ENCODE data around the gene PLPP1.

Gene PLPP1

DNA sequence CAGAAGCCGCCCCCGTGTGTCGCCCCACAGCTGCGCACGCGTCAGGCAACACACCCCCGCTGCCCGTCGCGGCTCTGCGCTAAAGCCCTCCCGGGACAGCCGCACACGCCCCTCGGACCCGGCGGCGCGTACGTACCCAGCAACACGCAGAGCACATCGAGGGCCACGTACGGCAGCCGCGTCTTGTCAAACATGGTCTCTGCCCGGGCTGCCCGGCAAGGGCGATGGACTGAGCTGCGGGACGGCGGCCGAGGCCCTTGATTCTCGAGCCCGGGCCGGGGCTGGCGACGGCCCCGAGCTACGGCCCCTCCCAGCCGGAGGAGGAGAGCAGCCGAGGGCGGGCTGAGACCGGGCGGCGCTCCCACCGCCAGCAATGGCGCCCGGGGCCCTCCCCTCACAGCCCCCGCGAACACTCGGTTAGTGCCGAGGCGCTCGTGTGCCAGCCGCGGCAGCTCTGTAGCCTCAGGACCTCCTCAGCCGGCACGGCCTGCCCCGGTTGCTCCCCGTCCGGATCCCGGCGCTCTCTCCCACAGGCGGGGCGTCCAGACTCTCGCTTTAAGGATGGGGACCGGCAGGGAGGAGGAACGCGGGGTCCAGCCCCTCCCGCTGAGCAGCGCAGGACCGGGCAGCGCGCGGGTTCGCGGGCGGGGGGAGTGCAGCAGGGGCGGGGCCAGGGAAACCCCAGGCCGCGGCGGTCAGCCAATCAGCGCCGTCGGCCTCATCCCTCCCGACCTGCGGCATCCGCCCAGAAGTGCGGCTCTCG lies at the start of gene PLPP1:
PLPP1 (minus strand) TSS at position 529 of the 763 bp plus-strand sequence; CDS start at position 194, 335 bp downstream.
- DNase-seq (ENCODE audit: insufficient read length, low spot score) (peak; percentile 92), FAIRE-seq (peak; percentile 90)

DNA sequence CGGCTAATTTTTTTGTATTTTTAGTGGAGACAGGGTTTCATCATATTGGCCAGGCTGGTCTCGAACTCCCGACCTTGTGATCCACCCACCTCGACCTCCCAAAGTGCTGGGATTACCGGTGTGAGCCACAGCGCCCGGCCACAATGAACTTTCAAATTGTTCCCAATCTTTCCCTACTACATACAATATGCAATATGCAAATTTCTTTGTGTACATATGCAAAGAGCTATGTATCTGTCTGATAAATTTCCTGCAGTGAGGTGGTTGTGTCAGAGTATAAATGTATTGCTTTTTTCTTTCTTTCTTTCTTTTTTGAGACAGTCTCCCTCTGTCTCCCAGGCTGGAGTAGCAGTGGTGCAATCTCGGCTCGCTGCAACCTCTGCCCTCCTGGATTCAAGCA lies 48.8 kb upstream of the PLPP1 start:
- FAIRE-seq (no peak), DNase-seq (ENCODE audit: insufficient read length, low spot score) (no peak)

DNA sequence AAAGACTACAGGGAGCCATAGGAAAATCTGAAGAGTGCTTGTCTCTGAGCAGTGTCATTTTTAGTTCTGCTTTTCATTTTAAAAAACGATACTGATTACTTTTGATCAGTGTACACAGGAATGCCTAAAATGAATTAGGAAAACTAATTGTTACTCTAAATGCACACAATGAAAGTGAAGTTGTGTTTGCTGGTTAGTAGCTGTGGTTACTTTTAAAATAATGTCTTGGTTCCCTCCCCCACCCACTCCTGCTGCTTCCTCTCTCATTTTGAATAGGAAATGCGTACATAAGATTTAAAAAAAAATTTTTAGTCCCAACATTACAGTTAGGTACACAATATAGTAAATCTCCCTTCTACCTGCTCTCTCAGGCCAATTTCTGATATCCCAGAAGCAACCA lies 47.5 kb upstream of the PLPP1 start:
- DNase-seq (ENCODE audit: insufficient read length, low spot score), result no peak
- FAIRE-seq, result no peak

DNA sequence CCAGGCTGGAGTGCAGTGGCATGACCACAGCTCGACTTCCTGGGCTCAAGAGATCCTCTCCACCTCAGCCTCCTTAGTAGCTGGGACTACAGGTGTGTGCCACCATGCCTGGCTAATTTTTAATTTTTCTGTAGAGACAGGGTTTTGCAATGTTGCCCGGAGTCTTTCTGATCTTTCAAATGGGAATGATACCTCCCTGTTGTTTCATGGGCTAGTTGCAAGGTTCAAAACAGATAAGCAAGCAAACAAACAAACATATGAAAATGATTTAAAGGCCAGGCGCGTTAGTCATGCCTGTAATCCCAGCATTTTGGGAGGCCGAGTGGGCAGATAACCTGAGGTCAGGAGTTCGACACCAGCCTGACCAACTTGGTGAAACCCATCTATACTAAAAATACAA lies 45.3 kb upstream of the PLPP1 start:
- FAIRE-seq (no peak), DNase-seq (ENCODE audit: insufficient read length, low spot score) (no peak)

DNA sequence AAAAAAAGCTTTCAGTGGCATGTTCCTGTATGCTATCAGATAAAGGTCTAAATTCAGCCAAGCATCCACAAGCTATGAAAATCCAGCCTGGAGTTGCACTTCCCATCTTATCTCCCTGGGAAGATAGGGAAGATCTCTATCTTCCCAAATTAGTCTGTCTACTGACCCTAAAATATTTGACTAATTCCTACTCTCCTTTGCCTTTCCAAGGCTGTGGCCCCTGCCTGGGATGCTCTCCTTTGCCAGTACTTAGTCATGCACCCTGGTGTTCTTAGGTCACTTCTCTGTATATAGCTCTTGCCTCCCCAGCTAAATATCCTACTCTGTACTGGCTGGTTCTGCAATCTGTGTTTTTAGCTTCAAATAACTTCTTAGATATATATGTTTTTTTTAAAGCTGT lies 44.0 kb upstream of the PLPP1 start:
- no peak for FAIRE-seq

DNA sequence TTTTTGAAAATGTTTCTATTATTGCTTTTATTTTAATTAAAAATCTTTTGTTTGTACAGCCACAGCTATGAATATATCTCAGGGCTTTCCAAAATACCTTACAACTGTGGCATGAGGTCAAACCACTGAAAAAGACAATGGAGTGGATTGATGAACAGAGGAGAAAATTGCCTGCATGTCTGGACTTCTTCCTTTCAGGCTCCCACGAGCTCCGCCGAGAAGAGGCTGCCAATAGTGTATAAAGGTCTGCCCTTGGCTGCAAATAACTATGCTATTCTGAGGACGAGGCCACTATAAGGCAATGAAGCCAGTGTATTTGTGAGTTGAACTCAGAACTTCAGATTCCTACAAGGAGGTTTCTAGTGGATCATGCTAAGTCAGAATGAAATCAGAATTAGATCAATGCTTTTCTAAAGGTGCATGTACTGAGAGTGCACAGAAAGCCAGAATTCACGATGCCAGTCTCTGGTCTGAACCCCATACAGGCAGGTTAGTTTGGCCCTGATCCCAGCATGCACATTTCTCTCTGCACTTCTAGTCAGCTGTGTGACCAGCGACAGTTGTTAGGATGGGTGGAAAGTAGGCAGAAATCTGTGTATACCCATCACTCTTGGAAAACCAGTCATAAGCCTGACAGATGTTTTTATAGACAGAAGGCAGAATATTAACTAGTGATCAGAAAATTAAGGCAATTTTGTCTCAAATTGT lies 42.7 kb upstream of the PLPP1 start:
- DNase-seq (ENCODE audit: insufficient read length, low spot score), result no peak
- FAIRE-seq, result no peak

More for the DNA sequence above, 44.0 kb upstream of the PLPP1 start:
- no peak for DNase-seq (ENCODE audit: insufficient read length, low spot score)

DNA sequence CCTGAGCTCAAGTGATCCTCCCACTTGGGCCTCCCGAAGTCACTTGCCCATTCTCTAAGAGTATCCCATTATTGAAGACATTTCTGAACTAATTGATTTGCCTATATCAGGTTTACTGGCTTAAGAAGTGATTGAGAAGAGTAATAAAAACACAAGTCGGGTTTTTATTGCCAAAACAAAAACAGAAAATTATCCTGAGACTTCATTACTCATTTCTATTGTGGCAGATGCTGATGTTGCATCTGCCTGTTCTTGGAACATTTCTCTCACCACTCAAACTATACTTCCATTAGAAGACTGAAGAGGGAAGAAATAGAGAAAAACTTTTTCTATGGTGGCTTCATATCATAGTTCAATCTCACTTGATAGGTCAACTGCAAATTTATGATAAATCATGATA lies 41.9 kb upstream of the PLPP1 start:
- DNase-seq (ENCODE audit: insufficient read length, low spot score) (no peak), FAIRE-seq (no peak)

DNA sequence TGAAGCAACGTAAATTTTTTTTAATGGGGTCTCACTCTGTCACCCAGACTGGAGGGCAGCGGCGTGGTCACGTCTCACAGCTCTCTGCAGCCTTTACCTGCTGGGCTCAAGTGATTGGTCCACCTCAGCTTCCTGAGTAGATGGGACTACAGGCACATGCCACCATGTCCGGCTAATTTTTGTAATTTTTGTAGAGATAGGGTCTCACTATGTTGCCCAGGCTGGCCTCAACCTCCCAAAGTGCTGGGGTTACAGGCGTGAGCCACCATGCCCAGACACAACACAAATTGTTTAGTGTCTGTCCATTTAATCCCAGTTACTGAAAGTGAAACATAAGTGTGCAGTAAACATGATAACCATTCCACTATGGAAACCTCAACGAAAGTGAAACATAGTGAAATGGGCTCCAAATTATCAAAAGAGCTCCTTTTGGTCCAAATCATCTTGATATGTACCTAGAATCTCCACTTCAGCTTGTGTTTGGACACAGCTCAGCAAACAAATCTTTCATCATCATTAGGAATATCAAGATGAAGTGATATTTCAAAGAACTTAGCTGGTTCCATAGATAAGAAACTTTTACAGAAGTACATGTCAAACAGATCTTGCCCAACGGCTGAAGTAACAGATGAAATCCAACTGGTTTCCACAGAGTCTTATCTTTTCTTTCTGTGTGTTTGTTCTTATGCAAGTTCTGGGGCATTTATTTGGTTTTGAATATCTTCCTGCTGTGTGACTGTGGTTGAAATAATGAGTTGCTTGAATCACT lies 41.2 kb upstream of the PLPP1 start:
- no peak for FAIRE-seq
- DNase-seq (ENCODE audit: insufficient read length, low spot score), result no peak

DNA sequence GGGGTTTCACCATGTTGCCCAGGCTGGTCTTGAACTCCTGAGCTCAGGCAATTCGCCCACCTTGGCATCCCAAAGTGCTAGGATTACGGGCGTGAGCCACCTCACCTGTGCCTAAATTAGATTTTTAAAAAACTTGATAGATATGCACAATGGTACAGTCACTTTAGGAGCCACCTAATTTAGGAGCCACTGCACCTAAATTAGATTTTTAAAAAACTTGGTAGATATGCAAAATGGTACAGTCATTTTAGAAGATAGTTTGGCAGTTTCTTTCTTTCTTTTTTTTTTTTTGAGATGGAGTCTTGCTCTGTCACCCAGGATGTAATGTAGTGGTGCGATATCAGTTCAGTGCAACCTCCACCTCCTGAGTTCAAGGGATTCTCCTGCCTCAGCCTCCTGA lies 37.8 kb upstream of the PLPP1 start:
- DNase-seq (ENCODE audit: insufficient read length, low spot score) (no peak), FAIRE-seq (no peak)

DNA sequence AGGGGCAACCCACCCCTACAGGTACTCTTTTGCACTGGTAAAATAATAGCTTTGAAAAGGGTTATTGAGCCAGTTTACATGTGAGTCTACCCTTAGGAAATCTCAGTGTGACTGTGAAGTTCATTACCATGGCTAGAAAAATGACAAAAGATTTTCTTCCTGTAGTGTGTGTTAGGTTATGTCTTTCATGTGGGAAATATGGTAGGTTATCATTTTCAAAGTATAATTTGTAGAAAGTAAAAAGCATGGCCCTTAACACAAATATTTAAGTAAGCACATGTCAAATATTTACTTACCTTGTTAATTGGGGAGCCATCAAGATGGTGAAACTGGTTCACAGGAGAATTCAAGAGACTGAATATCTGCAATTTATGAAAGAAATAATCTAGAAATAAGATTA lies 37.3 kb upstream of the PLPP1 start:
- FAIRE-seq, result no peak
- no peak for DNase-seq (ENCODE audit: insufficient read length, low spot score)

DNA sequence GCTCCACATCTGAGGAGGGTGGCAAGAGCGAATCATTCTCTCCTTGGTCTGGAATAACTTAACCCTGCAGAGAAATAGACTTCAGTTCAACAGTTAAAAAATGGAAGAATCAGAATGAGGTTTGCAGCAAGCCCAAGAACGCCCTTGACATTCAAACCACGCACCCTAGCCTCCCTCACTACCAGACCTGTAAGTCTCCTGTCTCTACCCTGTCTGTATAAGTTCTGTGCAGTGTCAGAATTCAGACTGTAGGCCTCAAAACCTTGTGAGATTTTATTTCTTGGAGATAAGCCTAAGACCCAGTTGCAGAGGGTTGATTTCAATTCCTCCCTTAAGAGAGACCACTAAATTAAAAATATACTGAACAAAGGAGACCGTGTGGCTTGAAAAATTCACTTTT lies 35.8 kb upstream of the PLPP1 start:
- FAIRE-seq, result no peak
- DNase-seq (ENCODE audit: insufficient read length, low spot score), result no peak

DNA sequence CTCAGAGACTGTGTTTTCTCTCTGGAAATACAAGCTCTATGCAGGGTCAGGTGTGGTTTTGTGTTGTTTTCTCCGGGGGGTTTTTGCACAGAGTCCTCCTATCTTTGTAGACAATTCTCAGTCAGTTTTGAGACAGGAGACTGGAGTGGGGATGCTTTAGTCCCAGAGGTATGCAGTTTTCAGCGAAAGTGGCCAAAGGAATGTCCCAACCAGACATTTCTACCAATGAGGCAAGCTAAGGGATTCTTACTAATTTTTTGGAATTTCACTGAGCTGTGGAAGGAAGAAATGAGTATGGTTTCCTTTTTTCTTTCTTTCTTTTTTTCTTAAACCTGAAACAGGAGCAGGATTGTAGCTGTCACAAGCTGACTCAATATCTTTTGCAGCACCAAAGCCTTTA lies 35.3 kb upstream of the PLPP1 start:
- no peak for DNase-seq (ENCODE audit: insufficient read length, low spot score)
- FAIRE-seq, result no peak

DNA sequence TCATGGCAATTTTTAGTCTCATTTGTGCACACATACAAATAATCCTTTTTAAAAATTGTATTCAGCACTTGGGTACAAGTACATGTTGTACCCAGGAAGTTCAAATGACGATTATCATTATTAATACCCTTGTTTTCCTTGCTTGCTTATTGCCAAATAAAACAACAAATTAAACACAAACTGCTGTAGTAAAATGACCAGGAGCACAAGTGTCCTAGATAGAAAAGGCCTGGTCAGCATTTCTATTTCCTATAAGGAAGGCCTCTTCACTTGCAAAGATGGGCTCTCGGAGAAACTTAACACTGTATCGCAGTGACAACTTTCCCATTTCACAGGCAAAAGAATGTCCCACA lies 34.7 kb upstream of the PLPP1 start:
- no peak for FAIRE-seq
- DNase-seq (ENCODE audit: insufficient read length, low spot score), result no peak

DNA sequence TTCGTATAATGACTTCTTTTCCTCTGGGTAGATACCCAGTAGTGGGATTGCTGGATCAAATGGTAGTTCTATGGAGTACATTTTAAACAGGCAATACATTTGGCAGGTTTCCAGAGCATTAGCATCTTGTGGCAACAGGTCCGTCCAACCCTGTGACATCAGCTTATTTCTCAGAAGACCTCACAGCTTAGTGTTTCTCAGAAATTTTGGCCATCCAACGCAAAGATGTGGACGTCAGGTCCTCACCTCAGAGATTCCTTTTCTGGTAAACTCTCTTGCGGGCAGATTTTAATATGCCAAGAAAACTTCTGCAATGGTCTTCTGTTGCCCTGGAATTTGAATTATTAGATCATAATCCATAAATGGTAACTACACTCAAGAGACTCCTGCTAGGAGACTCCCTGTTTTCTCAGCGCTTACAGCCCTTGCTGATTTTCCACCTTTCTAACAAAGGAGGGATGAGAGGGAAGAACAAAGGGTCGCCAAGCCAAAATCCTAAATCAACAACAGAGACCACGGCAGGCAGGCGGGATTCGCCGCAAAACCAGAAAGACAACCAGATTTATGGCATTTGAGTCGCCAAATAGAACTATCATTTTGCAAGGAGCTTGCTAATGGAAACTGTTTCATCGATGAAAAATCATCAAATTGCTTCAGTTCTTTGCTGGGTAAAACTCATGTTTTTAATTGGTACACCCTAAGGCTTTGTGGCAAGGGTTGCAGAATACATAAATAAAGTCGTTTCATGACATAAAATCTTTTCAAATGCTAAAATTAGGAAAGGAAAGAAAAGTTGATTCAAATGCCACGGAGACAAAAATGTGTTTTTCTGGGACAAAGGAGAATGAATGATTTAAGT lies 34.1 kb upstream of the PLPP1 start:
- DNase-seq (ENCODE audit: insufficient read length, low spot score) (no peak), FAIRE-seq (no peak)

DNA sequence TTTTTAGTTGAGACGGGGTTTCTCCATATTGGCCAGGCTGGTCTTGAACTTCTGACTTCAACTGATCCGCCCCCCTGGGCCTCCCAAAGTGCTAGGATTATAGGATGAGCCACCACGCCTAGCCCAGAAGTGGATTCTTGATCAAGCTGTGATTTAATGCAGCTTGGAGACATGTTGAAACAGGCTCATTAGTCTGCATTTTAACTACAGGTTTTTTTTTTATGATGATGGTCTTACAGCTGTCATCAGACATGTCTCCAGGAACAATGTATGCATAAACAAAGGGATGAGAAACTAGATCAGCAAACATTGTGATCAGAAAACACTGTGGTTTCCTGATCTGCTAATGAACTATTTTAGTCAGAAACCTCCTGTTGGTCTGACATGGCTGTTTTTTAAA lies 30.0 kb upstream of the PLPP1 start:
- DNase-seq (ENCODE audit: insufficient read length, low spot score) (no peak), FAIRE-seq (no peak)

DNA sequence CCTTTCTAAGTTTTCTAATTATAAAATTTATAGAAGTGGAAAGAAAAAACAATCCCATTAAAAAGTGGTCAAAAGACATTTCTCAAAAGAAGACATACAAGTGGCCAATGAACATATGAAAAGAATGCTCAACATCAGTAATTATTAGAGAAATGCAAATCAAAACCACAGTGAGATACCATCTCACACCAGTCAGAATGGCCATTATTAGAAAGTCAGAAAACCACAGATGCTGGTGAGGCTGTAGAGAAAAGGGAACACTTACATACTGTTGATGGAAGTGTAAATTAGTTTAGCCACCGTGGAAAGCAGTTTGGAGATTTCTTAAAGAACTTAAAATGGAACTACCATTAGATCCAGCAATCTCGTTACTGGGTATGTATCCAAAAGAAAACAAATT lies 23.7 kb upstream of the PLPP1 start:
- FAIRE-seq, result no peak
- DNase-seq (ENCODE audit: insufficient read length, low spot score), result no peak

DNA sequence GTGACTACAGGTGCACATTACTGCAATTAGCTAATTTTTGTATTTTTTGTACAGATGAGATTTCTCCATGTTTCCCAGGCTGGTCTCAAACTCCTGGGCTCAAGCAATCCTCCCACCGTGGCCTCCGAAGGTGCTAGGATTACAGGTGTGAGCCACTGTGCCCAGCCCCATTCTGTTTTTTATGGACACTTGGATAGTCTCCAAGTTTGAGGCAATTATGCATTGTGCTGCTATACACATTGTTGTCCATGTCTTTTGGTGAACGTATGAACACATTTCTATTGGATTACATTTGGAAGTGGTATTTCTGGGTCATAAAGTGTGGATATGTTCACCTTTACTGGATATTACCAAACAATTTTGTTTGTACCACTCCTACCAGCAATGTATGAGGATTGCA lies 22.4 kb upstream of the PLPP1 start:
- no peak for DNase-seq (ENCODE audit: insufficient read length, low spot score)

DNA sequence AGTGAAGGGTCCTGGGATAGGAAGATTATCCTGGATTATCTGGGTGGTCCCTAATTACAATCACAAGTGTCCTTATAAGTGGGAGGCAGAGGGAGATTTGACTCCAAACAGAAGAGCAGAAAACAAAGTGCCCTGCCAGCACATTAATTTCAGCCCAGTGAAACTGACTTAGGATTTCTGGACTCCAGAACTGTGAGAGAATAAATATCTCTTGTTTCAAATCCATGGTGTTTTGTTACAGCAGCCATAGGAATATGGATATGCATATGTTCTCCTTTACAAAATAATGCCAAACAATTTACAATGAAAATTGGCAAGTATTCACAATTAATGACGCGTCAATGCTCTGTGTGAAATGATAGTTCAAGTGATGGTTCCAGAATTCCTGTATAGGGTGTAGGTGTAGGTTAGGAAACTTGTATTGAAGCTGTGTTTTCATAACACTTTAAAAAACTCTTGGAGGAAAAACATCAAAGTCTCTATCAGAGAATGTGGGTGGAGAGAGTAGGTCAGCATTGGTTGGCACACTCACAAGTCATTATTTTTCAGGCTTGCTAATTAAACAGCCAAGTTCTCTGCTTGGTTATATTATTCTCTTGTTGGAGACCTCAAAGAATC lies 19.9 kb upstream of the PLPP1 start:
- FAIRE-seq (no peak), DNase-seq (ENCODE audit: insufficient read length, low spot score) (no peak)

More for the DNA sequence above, 22.4 kb upstream of the PLPP1 start:
- no peak for FAIRE-seq

DNA sequence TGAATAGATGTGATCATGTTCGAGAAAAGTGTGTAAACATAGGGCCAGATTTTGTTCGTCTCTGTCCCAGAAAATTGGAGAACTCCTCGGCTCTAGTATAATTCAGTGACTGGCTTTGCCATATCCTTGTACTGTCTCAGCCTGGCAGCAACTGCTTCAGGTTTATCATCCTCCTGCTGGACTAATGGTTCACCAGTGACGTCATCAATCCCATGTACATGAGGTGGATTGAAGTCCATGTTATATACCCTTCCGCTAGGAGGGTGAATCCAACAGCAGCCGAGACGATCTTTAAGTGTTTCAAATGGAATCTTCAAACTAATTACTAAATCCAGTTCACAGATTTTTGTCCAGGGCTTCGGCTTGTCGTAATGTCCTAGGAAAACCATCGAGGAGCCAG lies 17.1 kb upstream of the PLPP1 start:
- no peak for FAIRE-seq
- no peak for DNase-seq (ENCODE audit: insufficient read length, low spot score)

DNA sequence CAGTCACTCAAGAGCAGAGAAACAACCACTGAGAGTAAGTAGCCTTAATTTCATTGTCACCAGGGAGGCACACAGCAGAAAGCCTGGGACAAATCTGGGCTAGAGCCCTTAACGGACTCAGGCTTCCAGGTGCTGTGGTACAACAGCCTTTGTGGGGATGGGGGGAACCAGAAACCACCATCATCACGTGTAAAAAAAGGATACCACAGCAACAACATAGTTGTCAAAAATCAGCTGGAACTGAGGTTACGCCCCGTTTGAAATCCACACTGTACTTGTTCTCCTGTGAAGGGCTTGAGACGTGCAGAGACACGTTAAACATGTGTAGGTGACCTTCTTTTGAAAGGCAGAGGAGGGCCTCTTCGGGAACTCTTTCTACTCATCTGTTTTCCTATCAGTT lies 16.6 kb upstream of the PLPP1 start:
- no peak for DNase-seq (ENCODE audit: insufficient read length, low spot score)
- no peak for FAIRE-seq
